ENCODE data around the gene HTR1D. TPM values are rescaled to one million over a fixed set of nuclear protein-coding genes. Genes with fewer than 3 reads are reported as not detected.

HTR1D gene
- total RNA-seq, 2 experiments from 2014 or later: not detected

DNA sequence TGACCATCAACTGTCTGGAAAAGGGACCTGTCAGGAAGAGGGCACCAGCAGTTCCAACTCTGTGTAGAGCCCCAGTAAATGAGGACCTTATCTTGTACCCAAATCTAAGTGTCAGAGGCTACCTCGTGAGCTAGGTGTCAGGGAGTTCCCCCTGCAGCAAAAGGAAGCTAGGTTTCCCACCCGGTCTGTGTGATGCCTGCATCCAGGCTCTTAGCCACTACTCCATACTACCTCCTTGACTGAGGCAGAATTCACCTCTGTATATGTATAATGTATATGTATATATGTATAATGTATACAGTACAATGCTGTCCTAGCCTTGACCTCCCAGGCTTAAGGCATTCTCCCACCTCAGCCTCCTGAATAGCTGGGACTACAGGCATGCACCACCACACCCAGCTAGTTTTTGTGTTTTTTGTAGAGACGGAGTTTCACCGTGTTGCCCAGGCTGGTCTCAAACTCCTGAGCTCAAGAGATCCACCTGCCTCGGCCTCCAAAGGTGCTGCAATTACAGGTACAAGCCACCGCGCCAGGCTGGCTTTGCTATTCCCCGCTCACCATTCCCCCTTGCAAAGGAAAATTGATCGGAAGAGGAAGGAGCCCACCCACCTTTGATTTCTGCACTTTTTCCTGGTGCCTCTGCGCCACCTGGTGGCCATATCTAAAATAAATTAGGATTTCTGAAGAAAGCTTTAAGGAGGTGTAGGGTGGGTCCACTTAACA is 32.9 kb downstream of the HTR1D start:
- no peaks in the 10 kb centered on the region for H3K9me3 Mint-ChIP-seq
- intact Hi-C loops (cut with micrococcal nuclease): loop anchor here (1.0 to 2.0 kb wide), 2 partner anchors 86 to 208 kb away; no protein-coding TSS in a partner anchor
- peaks cover 11% of the 10 kb centered on the region for H3K27me3 Mint-ChIP-seq
- H3K4me3 Mint-ChIP-seq: peak overlapping the region; percentile 60
- TF ChIP-seq, protein P1, sequence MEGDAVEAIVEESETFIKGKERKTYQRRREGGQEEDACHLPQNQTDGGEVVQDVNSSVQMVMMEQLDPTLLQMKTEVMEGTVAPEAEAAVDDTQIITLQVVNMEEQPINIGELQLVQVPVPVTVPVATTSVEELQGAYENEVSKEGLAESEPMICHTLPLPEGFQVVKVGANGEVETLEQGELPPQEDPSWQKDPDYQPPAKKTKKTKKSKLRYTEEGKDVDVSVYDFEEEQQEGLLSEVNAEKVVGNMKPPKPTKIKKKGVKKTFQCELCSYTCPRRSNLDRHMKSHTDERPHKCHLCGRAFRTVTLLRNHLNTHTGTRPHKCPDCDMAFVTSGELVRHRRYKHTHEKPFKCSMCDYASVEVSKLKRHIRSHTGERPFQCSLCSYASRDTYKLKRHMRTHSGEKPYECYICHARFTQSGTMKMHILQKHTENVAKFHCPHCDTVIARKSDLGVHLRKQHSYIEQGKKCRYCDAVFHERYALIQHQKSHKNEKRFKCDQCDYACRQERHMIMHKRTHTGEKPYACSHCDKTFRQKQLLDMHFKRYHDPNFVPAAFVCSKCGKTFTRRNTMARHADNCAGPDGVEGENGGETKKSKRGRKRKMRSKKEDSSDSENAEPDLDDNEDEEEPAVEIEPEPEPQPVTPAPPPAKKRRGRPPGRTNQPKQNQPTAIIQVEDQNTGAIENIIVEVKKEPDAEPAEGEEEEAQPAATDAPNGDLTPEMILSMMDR (IDR thresholded peaks at IDR 0.05): peak; percentile 92
- H3K4me1 Mint-ChIP-seq (ENCODE audit: low read depth): peaks cover 3% of the 10 kb centered on the region
- no peaks in the 10 kb centered on the region for H3K36me3 Mint-ChIP-seq (ENCODE audit: low read depth)
- POLR2A ChIA-PET: interaction anchor here (0.7 to 4.0 kb wide), 8 partner anchors 23 to 298 kb away, joined by 3 to 24 read pairs (median 4); no protein-coding TSS in a partner anchor
- CTCF ChIA-PET: interaction anchor here (0.6 to 15.7 kb wide), 59 partner anchors 10 to 480 kb away, joined by 3 to 748 read pairs (median 7); partner anchors contain the start of genes HTR1D, KDM1A, LACTBL1 and LUZP1
- ATAC-seq (peak; percentile 34), DNase-seq (peak; percentile 50)
- H3K27ac Mint-ChIP-seq: no peak overlapping the region

DNA sequence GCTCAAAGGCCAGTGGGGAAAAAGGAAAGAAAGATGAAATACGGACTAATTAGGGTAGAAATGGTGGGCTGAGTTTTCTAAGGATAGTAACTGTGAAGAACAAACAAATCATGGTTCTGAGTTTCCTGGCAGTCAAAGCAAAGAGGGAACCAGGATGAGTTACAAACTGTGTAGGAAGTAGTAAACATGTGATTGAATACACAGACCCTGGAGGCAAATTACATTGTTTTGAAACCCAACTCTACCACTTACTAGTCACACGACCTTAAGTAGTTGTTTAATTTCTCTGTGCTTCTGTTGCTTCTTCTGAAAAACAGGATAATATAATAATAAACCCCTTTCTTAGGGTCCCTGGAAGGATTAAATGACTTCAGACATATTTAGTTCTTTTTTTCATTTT is 37.4 kb downstream of the HTR1D start:
- TF ChIP-seq, protein P1 (IDR thresholded peaks at IDR 0.05): no peak
- Mint-ChIP-seq H3K4me3 (no peak overlapping the region), H3K9me3 (no peaks in the 10 kb centered on the region), H3K27ac (no peak overlapping the region), H3K27me3 (peaks cover 32% of the 10 kb centered on the region), H3K4me1 (ENCODE audit: low read depth) (peaks cover 9% of the 10 kb centered on the region), H3K36me3 (ENCODE audit: low read depth) (no peaks in the 10 kb centered on the region)
- intact Hi-C loops (cut with micrococcal nuclease): no loop called here
- POLR2A ChIA-PET: interaction anchor here (1.7 kb wide), 1 partner anchor 81 kb away, joined by 5 read pairs; no protein-coding TSS in a partner anchor
- CTCF ChIA-PET: interaction anchor here (0.7 to 15.7 kb wide), 3 partner anchors 17 to 125 kb away, joined by 3 to 748 read pairs (median 3); no protein-coding TSS in a partner anchor
- DNase-seq: no peak
- ATAC-seq: no peak

DNA sequence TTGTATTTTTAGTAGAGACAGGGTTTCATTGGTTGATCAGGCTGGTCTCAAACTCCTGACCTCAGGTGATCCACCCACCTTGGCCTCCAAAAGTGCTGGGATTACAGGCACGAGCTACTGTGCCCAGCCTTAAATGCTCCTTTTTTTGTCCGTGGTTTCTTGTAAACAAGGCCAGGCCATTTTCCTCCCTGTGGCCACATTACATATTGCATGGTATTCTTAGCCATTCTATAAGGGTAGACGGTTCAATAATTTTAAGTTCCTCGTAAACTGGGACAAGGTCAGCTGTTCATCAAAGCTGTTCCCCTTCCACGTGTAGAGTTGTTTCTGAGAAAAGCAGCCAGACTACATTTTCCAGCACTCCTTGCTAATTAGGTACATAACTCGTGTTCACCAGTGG is 38.4 kb downstream of the HTR1D start:
- Mint-ChIP-seq H3K9me3 (no peaks in the 10 kb centered on the region), H3K4me1 (ENCODE audit: low read depth) (peaks cover 16% of the 10 kb centered on the region), H3K4me3 (no peak overlapping the region), H3K27me3 (peaks cover 32% of the 10 kb centered on the region), H3K36me3 (ENCODE audit: low read depth) (no peaks in the 10 kb centered on the region), H3K27ac (no peak overlapping the region)
- ATAC-seq: no peak
- TF ChIP-seq, protein P1 (IDR thresholded peaks at IDR 0.05): peak; percentile 24
- ChIA-PET CTCF (interaction anchor here (1.0 to 15.7 kb wide), 3 partner anchors 68 to 124 kb away, joined by 3 to 748 read pairs (median 7); no protein-coding TSS in a partner anchor), POLR2A (interaction anchor here (0.7 to 1.9 kb wide), 2 partner anchors 80 to 1388 kb away, joined by 3 to 6 read pairs; no protein-coding TSS in a partner anchor)
- intact Hi-C loops (cut with micrococcal nuclease): no loop called here
- DNase-seq: no peak

DNA sequence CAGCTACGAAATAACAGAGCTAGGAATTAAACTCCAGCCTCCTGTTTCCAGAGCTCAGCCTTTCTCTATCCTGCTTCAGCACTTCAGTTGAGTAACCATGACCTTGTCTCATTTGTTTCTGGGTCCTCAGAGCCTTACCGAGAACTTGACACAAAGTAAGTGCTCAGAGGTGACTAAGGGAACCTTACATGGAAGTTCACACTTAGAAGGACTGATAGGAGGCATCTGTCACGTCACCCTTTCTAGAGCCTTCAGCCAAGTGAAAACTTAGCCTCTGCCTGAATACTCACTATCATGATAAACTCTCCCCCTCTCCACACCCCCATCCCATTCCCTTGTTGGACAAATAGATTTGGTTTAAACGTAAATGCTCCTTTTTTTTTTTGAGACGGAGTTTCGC is 38.9 kb downstream of the HTR1D start:
- ChIA-PET CTCF (interaction anchor here (0.7 to 15.7 kb wide), 5 partner anchors 12 to 80 kb away, joined by 3 to 748 read pairs (median 3); no protein-coding TSS in a partner anchor), POLR2A (interaction anchor here (1.9 kb wide), 1 partner anchor 79 kb away, joined by 6 read pairs; no protein-coding TSS in a partner anchor)
- ATAC-seq (no peak), DNase-seq (no peak)
- Mint-ChIP-seq H3K9me3 (no peaks in the 10 kb centered on the region), H3K27me3 (peaks cover 29% of the 10 kb centered on the region), H3K4me1 (ENCODE audit: low read depth) (peaks cover 16% of the 10 kb centered on the region), H3K4me3 (peak overlapping the region; percentile 59), H3K36me3 (ENCODE audit: low read depth) (no peaks in the 10 kb centered on the region), H3K27ac (no peak overlapping the region)
- intact Hi-C loops (cut with micrococcal nuclease): no loop called here
- TF ChIP-seq, protein P1 (IDR thresholded peaks at IDR 0.05): no peak

Measured in activated CD8-positive, alpha-beta T cell treated with anti-CD3 and anti-CD28 coated beads for 36 hours (primary cell).